ENCODE results near the gene ASS1.

Gene ASS1

DNA sequence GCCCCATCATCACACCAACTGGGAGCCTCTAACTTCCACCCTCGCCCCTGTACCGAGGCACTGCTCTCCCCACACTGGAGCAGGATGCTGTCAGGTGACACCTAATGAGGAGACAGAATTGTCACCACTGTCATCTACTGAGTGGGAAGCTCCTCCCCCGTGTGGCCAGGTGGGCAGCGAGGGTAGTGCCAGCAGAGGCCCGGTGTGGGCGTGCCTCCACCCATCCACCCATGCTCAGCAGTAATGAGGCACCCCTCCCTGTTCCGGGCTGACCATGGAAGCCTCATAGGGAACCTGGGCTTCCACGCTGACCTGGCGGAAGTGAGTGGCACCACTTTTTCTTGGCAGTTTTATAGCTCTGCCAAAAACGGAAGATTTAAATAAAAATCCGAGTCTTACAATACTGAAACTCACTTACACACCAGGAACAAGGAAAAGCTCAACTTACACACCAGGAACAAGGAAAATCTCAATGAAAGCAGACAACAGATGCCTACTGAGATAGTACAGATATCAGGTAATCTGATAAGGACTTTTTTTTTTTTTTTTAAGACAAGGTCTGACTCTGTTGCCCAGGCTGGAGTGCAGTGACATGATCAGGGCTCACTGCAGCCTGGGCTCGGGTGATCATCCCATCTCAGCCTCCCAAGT, 30.6 kb upstream of the ASS1 start:
- Histone ChIP-seq H3F3A (ENCODE audit: control insufficient read depth, insufficient read depth) (no peaks in the 10 kb centered on the region), H3K27ac (ENCODE audit: low read depth, low read length) (no peak overlapping the region), H3K9me2 (replicated peaks; ENCODE audit: control insufficient read depth, low read length) (no peaks in the 10 kb centered on the region), H3K4me1 (ENCODE audit: control insufficient read depth, low read length) (no peaks in the 10 kb centered on the region), H3K27me3 (ENCODE audit: control insufficient read depth, low read length) (no peaks in the 10 kb centered on the region), H3K9me3 (ENCODE audit: control insufficient read depth, insufficient read depth, low read length) (no peaks in the 10 kb centered on the region), H3K79me2 (ENCODE audit: control insufficient read depth, low read length) (no peaks in the 10 kb centered on the region), H3K36me3 (ENCODE audit: control insufficient read depth, low read length) (no peaks in the 10 kb centered on the region), H4K20me1 (ENCODE audit: control insufficient read depth, insufficient read depth, low read depth, low read length) (no peaks in the 10 kb centered on the region), H3K4me3 (ENCODE audit: low read length) (no peak overlapping the region), H3K4me2 (ENCODE audit: low read length) (no peak overlapping the region)
- TF ChIP-seq, protein P1, sequence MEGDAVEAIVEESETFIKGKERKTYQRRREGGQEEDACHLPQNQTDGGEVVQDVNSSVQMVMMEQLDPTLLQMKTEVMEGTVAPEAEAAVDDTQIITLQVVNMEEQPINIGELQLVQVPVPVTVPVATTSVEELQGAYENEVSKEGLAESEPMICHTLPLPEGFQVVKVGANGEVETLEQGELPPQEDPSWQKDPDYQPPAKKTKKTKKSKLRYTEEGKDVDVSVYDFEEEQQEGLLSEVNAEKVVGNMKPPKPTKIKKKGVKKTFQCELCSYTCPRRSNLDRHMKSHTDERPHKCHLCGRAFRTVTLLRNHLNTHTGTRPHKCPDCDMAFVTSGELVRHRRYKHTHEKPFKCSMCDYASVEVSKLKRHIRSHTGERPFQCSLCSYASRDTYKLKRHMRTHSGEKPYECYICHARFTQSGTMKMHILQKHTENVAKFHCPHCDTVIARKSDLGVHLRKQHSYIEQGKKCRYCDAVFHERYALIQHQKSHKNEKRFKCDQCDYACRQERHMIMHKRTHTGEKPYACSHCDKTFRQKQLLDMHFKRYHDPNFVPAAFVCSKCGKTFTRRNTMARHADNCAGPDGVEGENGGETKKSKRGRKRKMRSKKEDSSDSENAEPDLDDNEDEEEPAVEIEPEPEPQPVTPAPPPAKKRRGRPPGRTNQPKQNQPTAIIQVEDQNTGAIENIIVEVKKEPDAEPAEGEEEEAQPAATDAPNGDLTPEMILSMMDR (IDR thresholded peaks at IDR 0.05; ENCODE audit: low read depth, low read length, poor library complexity, severe bottlenecking) = no peak

DNA sequence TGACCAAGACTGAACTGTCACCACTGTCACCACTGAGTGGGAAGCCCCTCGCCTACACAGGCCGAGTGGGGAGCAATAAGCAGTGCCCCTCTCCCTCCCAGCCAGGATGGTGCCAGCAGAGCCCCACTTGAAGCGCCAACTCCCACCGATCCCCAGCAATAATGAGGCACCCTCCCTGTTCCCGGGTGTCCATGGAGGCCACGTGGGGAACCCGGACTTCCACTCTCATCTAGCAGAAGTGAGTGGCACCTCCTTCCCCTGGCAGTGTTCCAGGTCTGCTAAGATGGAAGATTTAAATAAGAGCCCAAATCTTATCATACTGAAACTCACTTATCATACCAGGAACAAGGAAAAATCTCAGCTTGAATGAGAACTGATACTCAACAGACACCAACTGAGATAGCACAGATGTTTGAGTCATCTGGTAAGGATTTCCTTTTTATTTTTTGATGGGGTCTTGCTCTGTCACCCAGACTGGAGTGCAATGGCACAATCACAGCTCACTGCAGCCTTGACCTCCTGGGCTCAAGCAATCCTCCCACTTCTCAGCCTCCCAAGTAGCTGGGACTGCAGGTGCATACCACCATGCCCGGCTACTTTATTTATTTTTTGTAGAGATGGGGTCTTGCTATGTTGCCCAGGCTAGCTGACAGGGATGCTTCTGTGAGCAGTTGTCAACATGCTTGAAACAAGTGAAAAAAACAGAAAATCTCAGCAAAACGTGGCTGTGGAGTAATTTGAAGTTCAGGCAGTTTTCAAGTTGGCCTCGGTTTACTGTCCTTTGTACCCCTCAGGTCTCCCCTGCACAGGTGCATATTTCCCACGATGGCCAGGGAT, 29.6 kb upstream of the ASS1 start:
- Histone ChIP-seq H3K27ac (ENCODE audit: low read depth, low read length) (no peak overlapping the region), H3K4me1 (ENCODE audit: control insufficient read depth, low read length) (no peaks in the 10 kb centered on the region), H3K27me3 (ENCODE audit: control insufficient read depth, low read length) (no peaks in the 10 kb centered on the region), H3K9me2 (replicated peaks; ENCODE audit: control insufficient read depth, low read length) (no peaks in the 10 kb centered on the region), H3F3A (ENCODE audit: control insufficient read depth, insufficient read depth) (no peaks in the 10 kb centered on the region), H3K79me2 (ENCODE audit: control insufficient read depth, low read length) (no peaks in the 10 kb centered on the region), H3K4me2 (ENCODE audit: low read length) (no peak overlapping the region), H3K36me3 (ENCODE audit: control insufficient read depth, low read length) (no peaks in the 10 kb centered on the region), H3K4me3 (ENCODE audit: low read length) (no peak overlapping the region), H3K9me3 (ENCODE audit: control insufficient read depth, insufficient read depth, low read length) (no peaks in the 10 kb centered on the region), H4K20me1 (ENCODE audit: control insufficient read depth, insufficient read depth, low read depth, low read length) (no peaks in the 10 kb centered on the region; the same call in 1 of the 2 replicates)
- TF ChIP-seq EZH2phosphoT487 (IDR thresholded peaks at IDR 0.05; ENCODE audit: borderline replicate concordance, low read length) = no peak
- TF ChIP-seq, protein P1 (IDR thresholded peaks at IDR 0.05; ENCODE audit: low read depth, low read length, poor library complexity, severe bottlenecking) = no peak

DNA sequence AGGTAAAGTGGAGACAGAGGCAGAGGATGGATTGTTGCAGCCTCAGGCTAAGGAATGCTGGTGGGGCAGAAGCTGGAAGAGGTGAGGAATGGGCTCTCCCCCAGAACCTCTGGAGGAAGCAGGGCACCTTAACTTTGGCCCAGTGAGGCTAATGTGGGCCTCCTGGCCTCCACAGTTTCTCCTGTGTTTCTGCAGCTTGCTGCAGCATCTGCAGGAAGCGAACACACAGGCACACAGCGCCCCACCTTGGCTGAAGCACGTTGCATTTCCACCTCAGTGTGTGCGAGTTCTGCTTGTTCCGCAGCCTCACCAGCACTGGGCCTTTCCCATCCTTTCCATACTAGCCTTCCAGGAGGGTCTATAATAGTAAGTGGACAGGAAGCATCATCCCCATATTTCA, 27.2 kb upstream of the ASS1 start:
- Histone ChIP-seq H3F3A (ENCODE audit: control insufficient read depth, insufficient read depth) (no peaks in the 10 kb centered on the region), H3K4me2 (ENCODE audit: low read length) (no peak overlapping the region), H3K79me2 (ENCODE audit: control insufficient read depth, low read length) (no peaks in the 10 kb centered on the region), H3K27ac (ENCODE audit: low read depth, low read length) (no peak overlapping the region), H4K20me1 (ENCODE audit: control insufficient read depth, insufficient read depth, low read depth, low read length) (no peaks in the 10 kb centered on the region; the same call in 1 of the 2 replicates), H3K9me2 (replicated peaks; ENCODE audit: control insufficient read depth, low read length) (no peaks in the 10 kb centered on the region), H3K4me3 (ENCODE audit: low read length) (no peak overlapping the region), H3K36me3 (ENCODE audit: control insufficient read depth, low read length) (no peaks in the 10 kb centered on the region), H3K4me1 (ENCODE audit: control insufficient read depth, low read length) (no peaks in the 10 kb centered on the region), H3K27me3 (ENCODE audit: control insufficient read depth, low read length) (peaks cover 6% of the 10 kb centered on the region; the same call in 1 of the 2 replicates), H3K9me3 (ENCODE audit: control insufficient read depth, insufficient read depth, low read length) (no peaks in the 10 kb centered on the region)
- no peak for TF ChIP-seq EZH2phosphoT487 (IDR thresholded peaks at IDR 0.05; ENCODE audit: borderline replicate concordance, low read length)
- TF ChIP-seq, protein P1 (IDR thresholded peaks at IDR 0.05; ENCODE audit: low read depth, low read length, poor library complexity, severe bottlenecking) = no peak
